ENCODE measurements around the gene ST6GALNAC3. TPM values are rescaled to one million over a fixed set of nuclear protein-coding genes. Genes with fewer than 3 reads are reported as not detected.

ST6GALNAC3 gene
- total RNA-seq, 1 experiment from 2014 or later = 0.03 TPM

- no TSS peak for BruUV-seq (replicated peaks)
- DNase-seq (ENCODE audit: low read depth, low spot score) = no peak
- H3K4me1 ChIP-seq (ENCODE audit: control insufficient read depth, insufficient read depth, low read length) = no peaks in the 10 kb centered on the region
- intact Hi-C loops (cut with micrococcal nuclease; ENCODE audit: unreplicated experiment) (no loop called here), in situ Hi-C loops (cut with HindIII; ENCODE audit: low pct_unique_long_range_greater_than_20kb, low sequenced_read_pairs) (no loop called here)
- no peak overlapping the region for H3K4me3 ChIP-seq (ENCODE audit: low read depth in 2 of 2, low read length in 2 of 2)
- ATAC-seq = no peak
- no peaks in the 10 kb centered on the region for H3K36me3 ChIP-seq (ENCODE audit: control insufficient read depth, insufficient read depth, low read length)
- H3K9me3 ChIP-seq (ENCODE audit: control insufficient read depth, insufficient read depth, low read depth, low read length) = no peaks in the 10 kb centered on the region
- POLR2A ChIA-PET = no interaction called here
- H3K27ac ChIP-seq (ENCODE audit: low read length) = no peak overlapping the region
- TF ChIP-seq CTCF (IDR thresholded peaks at IDR 0.05) = no peak
- TF ChIP-seq TCF7L2 (IDR thresholded peaks at IDR 0.05; ENCODE audit: low read depth, low read length) = no peak
- no peak for TF ChIP-seq REST (IDR thresholded peaks at IDR 0.05; ENCODE audit: insufficient read depth in 1 of 2, low read depth in 2 of 2, low read length in 1 of 2)
- TF ChIP-seq SIN3A (IDR thresholded peaks at IDR 0.05; ENCODE audit: borderline replicate concordance, insufficient read depth, low read depth, low read length) = no peak
- no peak for TF ChIP-seq POLR2AphosphoS5 (IDR thresholded peaks at IDR 0.05; ENCODE audit: low read depth, low read length)
- CTCF ChIA-PET = no interaction called here
- no peaks in the 10 kb centered on the region for H3K27me3 ChIP-seq (ENCODE audit: control insufficient read depth, insufficient read depth, low read length)
These were observed 172.8 kb downstream of the ST6GALNAC3 start for GRCh38 chr1:76247261-76247852.

GRCh38 chr1:76250271-76250670 lies 175.7 kb downstream of the ST6GALNAC3 start:
- H3K4me3 ChIP-seq (ENCODE audit: low read depth in 2 of 2, low read length in 2 of 2) = no peak overlapping the region
- no TSS peak for BruUV-seq (replicated peaks)
- TF ChIP-seq SIN3A (IDR thresholded peaks at IDR 0.05; ENCODE audit: borderline replicate concordance, insufficient read depth, low read depth, low read length) = no peak
- TF ChIP-seq TCF7L2 (IDR thresholded peaks at IDR 0.05; ENCODE audit: low read depth, low read length) = no peak
- TF ChIP-seq REST (IDR thresholded peaks at IDR 0.05; ENCODE audit: insufficient read depth in 1 of 2, low read depth in 2 of 2, low read length in 1 of 2) = no peak
- no peak for TF ChIP-seq CTCF (IDR thresholded peaks at IDR 0.05)
- no peak for TF ChIP-seq POLR2AphosphoS5 (IDR thresholded peaks at IDR 0.05; ENCODE audit: low read depth, low read length)
- in situ Hi-C loops (cut with HindIII; ENCODE audit: low pct_unique_long_range_greater_than_20kb, low sequenced_read_pairs) (no loop called here), intact Hi-C loops (cut with micrococcal nuclease; ENCODE audit: unreplicated experiment) (no loop called here)
- no peaks in the 10 kb centered on the region for H3K9me3 ChIP-seq (ENCODE audit: control insufficient read depth, insufficient read depth, low read depth, low read length)
- H3K4me1 ChIP-seq (ENCODE audit: control insufficient read depth, insufficient read depth, low read length) = no peaks in the 10 kb centered on the region
- ChIA-PET CTCF (no interaction called here), POLR2A (no interaction called here)
- H3K27ac ChIP-seq (ENCODE audit: low read length) = no peak overlapping the region
- ATAC-seq (no peak), DNase-seq (ENCODE audit: low read depth, low spot score) (no peak)
- no peaks in the 10 kb centered on the region for H3K27me3 ChIP-seq (ENCODE audit: control insufficient read depth, insufficient read depth, low read length)
- no peaks in the 10 kb centered on the region for H3K36me3 ChIP-seq (ENCODE audit: control insufficient read depth, insufficient read depth, low read length)
